Endothelial cell (in vitro differentiated cells): ENCODE results near the gene HOXC11. TPM values are rescaled to one million over a fixed set of nuclear protein-coding genes. Genes with fewer than 3 reads are reported as not detected.

Experiments
- DNase-seq: peaks from one replicate; pipeline ENCODE4 v3.0.0; 2021; ENCODE audit warnings: low spot score
- H3K27ac Mint-ChIP-seq: one replicate; pipeline ENCODE4 v1.8.0; 2021; ENCODE audit warnings: mixed read lengths, inconsistent platforms; ENCODE audit not compliant: unreplicated experiment
- H3K27me3 Mint-ChIP-seq: one replicate; pipeline ENCODE4 v1.8.0; 2021; ENCODE audit warnings: mild to moderate bottlenecking, moderate library complexity, mixed read lengths, inconsistent platforms; ENCODE audit not compliant: unreplicated experiment
- H3K36me3 Mint-ChIP-seq: one replicate; pipeline ENCODE4 v1.8.0; 2021; ENCODE audit warnings: mild to moderate bottlenecking, low read depth, mixed read lengths, inconsistent platforms; ENCODE audit not compliant: unreplicated experiment
- H3K4me1 Mint-ChIP-seq: one replicate; pipeline ENCODE4 v1.8.0; 2021; ENCODE audit warnings: mild to moderate bottlenecking, mixed read lengths, inconsistent platforms; ENCODE audit not compliant: unreplicated experiment
- H3K4me3 Mint-ChIP-seq: one replicate; pipeline ENCODE4 v1.8.0; 2021; ENCODE audit warnings: mild to moderate bottlenecking, mixed read lengths, inconsistent platforms; ENCODE audit not compliant: unreplicated experiment
- H3K9me3 Mint-ChIP-seq: one replicate; pipeline ENCODE4 v1.8.0; 2021; ENCODE audit warnings: mixed read lengths, inconsistent platforms; ENCODE audit not compliant: unreplicated experiment
- total RNA-seq: library from RNA; stranded (reverse); fragmentation: NEBNext Ultra II Directional; extraction: Animal tissue kit (Norgen Biotek cat#: 25700); gene quantifications from one replicate; pipeline ENCODE4 v1.2.1, GENCODE V29; 2021; ENCODE audit not compliant: unreplicated experiment
- TF ChIP-seq, protein P1 (sequence below): fragments of 200-600 bp; sonication (generic); IDR thresholded peaks from one replicate; pipeline ENCODE4 v1.5.0; 2021; ENCODE audit warnings: antibody characterized with exemption; ENCODE audit not compliant: unreplicated experiment

Gene HOXC11
- total RNA-seq, 1 donor from 2014 or later, result 0.38 TPM

DNA sequence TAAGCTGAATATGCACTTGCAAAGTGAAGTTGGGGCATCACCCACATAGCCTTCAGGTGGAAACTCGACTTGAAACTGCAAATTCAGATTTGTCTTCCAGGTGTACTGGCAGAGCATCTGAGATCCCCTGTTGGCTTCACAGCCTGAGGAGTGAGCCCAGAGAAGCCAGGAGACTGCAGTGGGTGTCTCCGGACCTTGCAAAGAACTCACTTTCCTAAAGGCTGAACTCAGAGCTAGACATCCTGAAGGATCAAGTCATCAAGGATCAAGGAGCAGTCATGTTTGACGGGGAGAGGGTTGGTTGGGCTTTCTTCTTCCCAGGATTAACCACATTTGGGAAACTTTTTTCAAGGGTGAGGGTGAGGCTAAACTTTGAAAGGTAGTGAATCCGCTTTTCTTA lies 43.4 kb upstream of the HOXC11 start:
- TF ChIP-seq, protein P1, sequence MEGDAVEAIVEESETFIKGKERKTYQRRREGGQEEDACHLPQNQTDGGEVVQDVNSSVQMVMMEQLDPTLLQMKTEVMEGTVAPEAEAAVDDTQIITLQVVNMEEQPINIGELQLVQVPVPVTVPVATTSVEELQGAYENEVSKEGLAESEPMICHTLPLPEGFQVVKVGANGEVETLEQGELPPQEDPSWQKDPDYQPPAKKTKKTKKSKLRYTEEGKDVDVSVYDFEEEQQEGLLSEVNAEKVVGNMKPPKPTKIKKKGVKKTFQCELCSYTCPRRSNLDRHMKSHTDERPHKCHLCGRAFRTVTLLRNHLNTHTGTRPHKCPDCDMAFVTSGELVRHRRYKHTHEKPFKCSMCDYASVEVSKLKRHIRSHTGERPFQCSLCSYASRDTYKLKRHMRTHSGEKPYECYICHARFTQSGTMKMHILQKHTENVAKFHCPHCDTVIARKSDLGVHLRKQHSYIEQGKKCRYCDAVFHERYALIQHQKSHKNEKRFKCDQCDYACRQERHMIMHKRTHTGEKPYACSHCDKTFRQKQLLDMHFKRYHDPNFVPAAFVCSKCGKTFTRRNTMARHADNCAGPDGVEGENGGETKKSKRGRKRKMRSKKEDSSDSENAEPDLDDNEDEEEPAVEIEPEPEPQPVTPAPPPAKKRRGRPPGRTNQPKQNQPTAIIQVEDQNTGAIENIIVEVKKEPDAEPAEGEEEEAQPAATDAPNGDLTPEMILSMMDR, result no peak
- Mint-ChIP-seq H3K36me3 (no peaks in the 10 kb centered on the region), H3K27ac (no peak overlapping the region), H3K4me1 (peaks cover 15% of the 10 kb centered on the region), H3K4me3 (no peak overlapping the region), H3K27me3 (peaks cover 32% of the 10 kb centered on the region), H3K9me3 (no peaks in the 10 kb centered on the region)
- DNase-seq, result no peak

DNA sequence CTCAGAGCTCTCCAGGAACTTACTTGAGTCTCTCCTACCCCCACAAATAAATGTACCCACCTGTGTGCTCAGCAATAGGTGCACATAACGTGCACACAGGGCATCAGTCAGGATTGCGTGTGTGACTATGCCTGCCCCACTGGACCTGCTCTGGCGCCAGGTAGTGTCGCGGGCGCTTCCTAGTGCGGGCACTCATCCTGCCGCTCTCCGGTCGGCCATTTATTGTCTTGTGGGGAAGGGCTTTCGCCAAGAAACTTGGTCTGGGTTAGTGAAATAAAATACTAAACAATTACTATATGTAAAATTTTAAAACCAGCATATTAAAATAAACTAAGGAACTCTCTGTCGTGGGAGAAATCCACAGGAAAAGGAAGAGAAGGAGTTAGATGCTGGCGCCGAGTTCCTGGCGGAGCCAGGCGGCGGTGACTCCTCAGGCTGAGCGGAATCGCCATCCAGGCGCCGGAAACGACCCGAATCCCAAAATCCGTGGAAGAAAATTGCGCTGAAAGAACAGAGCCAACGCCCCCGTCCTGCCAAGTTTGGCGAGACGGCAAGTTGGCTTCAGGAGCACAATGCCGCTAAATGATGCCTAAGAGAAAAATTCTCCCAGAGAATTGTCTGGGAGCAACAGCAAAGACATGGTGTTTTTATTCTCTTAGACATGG lies 42.2 kb upstream of the HOXC11 start:
- no peak overlapping the region for H3K4me3 Mint-ChIP-seq
- TF ChIP-seq, protein P1, result no peak
- no peaks in the 10 kb centered on the region for H3K9me3 Mint-ChIP-seq
- peak overlapping the region; percentile 64 for H3K27ac Mint-ChIP-seq
- H3K4me1 Mint-ChIP-seq, result peaks cover 23% of the 10 kb centered on the region
- DNase-seq, result no peak
- H3K36me3 Mint-ChIP-seq, result peaks cover 5% of the 10 kb centered on the region
- peaks cover 40% of the 10 kb centered on the region for H3K27me3 Mint-ChIP-seq

DNA sequence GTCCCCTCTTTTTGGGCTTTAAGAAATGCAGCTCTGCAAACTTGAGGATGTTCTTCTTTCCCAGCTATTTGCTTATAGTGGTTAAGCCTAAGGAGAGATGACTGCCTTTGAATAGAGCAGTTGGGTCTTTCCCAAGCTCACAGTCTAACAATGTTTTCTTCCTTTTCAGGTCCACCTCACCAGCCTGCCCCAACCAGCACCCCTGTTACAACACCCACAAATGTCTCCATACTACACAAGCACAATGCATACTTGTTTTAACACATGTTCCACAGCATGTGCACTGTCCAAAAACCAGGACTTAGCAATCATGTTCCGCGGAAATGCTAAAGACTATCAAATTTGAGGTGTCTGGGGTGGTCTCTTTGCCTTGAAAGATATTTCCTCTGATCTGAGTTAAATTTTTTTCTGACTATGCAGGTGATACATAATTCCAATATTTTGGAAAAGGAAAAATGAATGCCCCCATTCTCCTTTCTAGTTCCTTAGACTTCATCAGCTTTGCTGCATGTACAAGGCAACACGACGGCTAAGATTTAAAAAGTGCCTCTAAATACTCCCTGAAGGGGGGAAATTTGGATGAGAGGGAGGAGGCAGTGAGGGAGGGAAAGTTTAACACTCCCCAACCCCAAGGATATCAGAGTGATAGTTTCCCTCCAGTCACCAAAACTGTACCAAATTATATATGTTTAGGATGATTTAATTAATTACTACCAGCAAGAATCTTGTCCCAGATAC lies 40.9 kb upstream of the HOXC11 start:
- H3K27me3 Mint-ChIP-seq, result peaks cover 40% of the 10 kb centered on the region
- TF ChIP-seq, protein P1, result no peak
- H3K27ac Mint-ChIP-seq, result no peak overlapping the region
- no peak overlapping the region for H3K4me3 Mint-ChIP-seq
- H3K9me3 Mint-ChIP-seq, result no peaks in the 10 kb centered on the region
- H3K4me1 Mint-ChIP-seq, result peaks cover 27% of the 10 kb centered on the region
- peaks cover 5% of the 10 kb centered on the region for H3K36me3 Mint-ChIP-seq
- DNase-seq, result no peak

DNA sequence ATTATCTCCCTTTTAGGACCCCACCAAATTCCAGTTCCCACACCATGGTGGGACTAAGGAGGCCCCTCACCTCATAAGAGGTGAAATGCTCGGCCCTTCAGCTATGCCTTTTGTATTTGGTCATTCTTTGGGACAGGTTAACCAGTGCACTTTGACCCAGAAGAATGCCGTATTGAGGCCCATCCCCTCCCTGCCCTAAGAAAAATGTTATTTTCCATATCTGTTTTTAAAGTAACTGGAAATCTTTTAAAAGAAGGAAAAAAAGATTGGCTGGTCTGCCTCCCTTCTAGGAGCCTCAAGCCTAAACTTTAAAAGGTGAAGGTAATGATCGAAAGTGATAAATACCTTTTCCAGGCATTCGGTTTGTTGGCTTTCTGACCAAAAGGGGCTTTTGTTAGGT lies 40.0 kb upstream of the HOXC11 start:
- Mint-ChIP-seq H3K4me1 (peaks cover 26% of the 10 kb centered on the region), H3K36me3 (peaks cover 5% of the 10 kb centered on the region), H3K27ac (no peak overlapping the region), H3K27me3 (peaks cover 40% of the 10 kb centered on the region), H3K9me3 (no peaks in the 10 kb centered on the region), H3K4me3 (no peak overlapping the region)
- no peak for DNase-seq
- TF ChIP-seq, protein P1, result no peak
